ENCODE results near the gene CDKN1B. TPM values are rescaled to one million over a fixed set of nuclear protein-coding genes. Genes with fewer than 3 reads are reported as not detected.
A peak's percentile ranks its signal among the peaks of the same experiment; 100 is the strongest.

The CDKN1B gene
- total RNA-seq, result 32.1 to 37.9 TPM (median 35.9 TPM) in 3 replicates
- long read RNA-seq, partial matches to known transcripts, result 0 of 8 reads
- long read RNA-seq, other reads (novel, unspliced or antisense), result 4 of 8 reads

DNA sequence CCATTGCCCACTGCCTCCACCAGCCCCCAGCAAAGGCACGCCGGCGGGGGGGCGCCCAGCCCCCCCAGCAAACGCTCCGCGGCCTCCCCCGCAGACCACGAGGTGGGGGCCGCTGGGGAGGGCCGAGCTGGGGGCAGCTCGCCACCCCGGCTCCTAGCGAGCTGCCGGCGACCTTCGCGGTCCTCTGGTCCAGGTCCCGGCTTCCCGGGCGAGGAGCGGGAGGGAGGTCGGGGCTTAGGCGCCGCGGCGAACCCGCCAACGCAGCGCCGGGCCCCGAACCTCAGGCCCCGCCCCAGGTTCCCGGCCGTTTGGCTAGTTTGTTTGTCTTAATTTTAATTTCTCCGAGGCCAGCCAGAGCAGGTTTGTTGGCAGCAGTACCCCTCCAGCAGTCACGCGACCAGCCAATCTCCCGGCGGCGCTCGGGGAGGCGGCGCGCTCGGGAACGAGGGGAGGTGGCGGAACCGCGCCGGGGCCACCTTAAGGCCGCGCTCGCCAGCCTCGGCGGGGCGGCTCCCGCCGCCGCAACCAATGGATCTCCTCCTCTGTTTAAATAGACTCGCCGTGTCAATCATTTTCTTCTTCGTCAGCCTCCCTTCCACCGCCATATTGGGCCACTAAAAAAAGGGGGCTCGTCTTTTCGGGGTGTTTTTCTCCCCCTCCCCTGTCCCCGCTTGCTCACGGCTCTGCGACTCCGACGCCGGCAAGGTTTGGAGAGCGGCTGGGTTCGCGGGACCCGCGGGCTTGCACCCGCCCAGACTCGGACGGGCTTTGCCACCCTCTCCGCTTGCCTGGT is at the start of gene CDKN1B:
Gene CDKN1B, plus strand, starts transcription at position 576 of the 793 bp plus-strand sequence. CDS start 472 bp downstream, outside the sequence.
- DNase-seq (ENCODE audit: low spot score), result no peak
- Mint-ChIP-seq H3K27ac (ENCODE audit: unreplicated experiment) (peak within 1 kb of the TSS; percentile 99), H3K4me1 (ENCODE audit: low read depth) (peaks cover 60% of the 10 kb centered on the region), H3K27me3 (ENCODE audit: low read depth) (no peaks in the 10 kb centered on the region), H3K9me3 (ENCODE audit: low read depth) (no peaks in the 10 kb centered on the region), H3K36me3 (ENCODE audit: low read depth) (peaks cover 22% of the 10 kb centered on the region), H3K4me3 (ENCODE audit: unreplicated experiment) (peak within 1 kb of the TSS; percentile 99)
- TF ChIP-seq, protein P1, sequence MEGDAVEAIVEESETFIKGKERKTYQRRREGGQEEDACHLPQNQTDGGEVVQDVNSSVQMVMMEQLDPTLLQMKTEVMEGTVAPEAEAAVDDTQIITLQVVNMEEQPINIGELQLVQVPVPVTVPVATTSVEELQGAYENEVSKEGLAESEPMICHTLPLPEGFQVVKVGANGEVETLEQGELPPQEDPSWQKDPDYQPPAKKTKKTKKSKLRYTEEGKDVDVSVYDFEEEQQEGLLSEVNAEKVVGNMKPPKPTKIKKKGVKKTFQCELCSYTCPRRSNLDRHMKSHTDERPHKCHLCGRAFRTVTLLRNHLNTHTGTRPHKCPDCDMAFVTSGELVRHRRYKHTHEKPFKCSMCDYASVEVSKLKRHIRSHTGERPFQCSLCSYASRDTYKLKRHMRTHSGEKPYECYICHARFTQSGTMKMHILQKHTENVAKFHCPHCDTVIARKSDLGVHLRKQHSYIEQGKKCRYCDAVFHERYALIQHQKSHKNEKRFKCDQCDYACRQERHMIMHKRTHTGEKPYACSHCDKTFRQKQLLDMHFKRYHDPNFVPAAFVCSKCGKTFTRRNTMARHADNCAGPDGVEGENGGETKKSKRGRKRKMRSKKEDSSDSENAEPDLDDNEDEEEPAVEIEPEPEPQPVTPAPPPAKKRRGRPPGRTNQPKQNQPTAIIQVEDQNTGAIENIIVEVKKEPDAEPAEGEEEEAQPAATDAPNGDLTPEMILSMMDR (IDR thresholded peaks at IDR 0.05), result no peak

DNA sequence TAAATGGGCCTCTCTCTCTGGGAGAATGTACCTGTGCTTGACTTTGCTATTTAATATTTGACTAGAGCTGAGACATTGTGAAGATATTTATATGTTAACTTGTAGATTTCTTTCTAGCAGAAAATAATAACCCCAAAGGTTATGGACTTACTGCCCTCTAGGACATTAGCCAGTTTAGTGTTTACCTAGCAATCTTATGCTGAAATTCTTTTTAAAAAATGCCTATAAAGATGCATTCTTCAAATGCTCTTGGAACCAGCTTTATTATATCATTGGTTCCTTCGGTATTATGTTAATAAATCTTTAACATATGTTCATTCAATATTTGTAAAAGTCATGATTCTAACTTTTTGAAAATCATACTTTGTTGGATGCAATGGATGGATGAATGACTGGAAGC is 49.2 kb upstream of the CDKN1B start:
- H3K4me1 Mint-ChIP-seq (ENCODE audit: low read depth), result peaks cover 5% of the 10 kb centered on the region
- TF ChIP-seq, protein P1 (IDR thresholded peaks at IDR 0.05), result no peak
- no peak overlapping the region for H3K4me3 Mint-ChIP-seq (ENCODE audit: unreplicated experiment)
- no peak overlapping the region for H3K27ac Mint-ChIP-seq (ENCODE audit: unreplicated experiment)
- H3K9me3 Mint-ChIP-seq (ENCODE audit: low read depth), result no peaks in the 10 kb centered on the region
- DNase-seq (ENCODE audit: low spot score), result no peak
- H3K27me3 Mint-ChIP-seq (ENCODE audit: low read depth), result no peaks in the 10 kb centered on the region
- no peaks in the 10 kb centered on the region for H3K36me3 Mint-ChIP-seq (ENCODE audit: low read depth)

DNA sequence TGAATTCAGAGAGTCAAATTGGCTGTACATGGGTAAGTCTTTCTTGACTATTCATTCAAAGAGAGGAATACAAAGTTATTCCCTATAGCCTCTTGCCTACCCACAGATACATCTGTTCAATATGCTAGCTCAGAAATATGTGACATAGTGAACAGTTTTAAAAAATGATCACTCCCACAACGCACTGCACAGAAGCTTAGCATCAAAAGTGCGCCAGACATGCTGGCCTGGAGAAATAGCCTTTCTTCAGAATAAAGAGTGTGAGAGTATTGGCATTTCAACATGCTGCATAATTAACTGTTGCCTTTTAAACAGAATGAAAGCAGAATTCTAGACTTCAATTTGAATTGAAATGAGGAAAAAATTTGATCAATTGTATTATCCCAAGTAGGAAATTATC is 48.1 kb upstream of the CDKN1B start:
- H3K36me3 Mint-ChIP-seq (ENCODE audit: low read depth), result no peaks in the 10 kb centered on the region
- DNase-seq (ENCODE audit: low spot score), result no peak
- H3K9me3 Mint-ChIP-seq (ENCODE audit: low read depth), result no peaks in the 10 kb centered on the region
- TF ChIP-seq, protein P1 (IDR thresholded peaks at IDR 0.05), result no peak
- H3K4me3 Mint-ChIP-seq (ENCODE audit: unreplicated experiment), result no peak overlapping the region
- no peak overlapping the region for H3K27ac Mint-ChIP-seq (ENCODE audit: unreplicated experiment)
- H3K27me3 Mint-ChIP-seq (ENCODE audit: low read depth), result no peaks in the 10 kb centered on the region
- H3K4me1 Mint-ChIP-seq (ENCODE audit: low read depth), result peaks cover 5% of the 10 kb centered on the region

DNA sequence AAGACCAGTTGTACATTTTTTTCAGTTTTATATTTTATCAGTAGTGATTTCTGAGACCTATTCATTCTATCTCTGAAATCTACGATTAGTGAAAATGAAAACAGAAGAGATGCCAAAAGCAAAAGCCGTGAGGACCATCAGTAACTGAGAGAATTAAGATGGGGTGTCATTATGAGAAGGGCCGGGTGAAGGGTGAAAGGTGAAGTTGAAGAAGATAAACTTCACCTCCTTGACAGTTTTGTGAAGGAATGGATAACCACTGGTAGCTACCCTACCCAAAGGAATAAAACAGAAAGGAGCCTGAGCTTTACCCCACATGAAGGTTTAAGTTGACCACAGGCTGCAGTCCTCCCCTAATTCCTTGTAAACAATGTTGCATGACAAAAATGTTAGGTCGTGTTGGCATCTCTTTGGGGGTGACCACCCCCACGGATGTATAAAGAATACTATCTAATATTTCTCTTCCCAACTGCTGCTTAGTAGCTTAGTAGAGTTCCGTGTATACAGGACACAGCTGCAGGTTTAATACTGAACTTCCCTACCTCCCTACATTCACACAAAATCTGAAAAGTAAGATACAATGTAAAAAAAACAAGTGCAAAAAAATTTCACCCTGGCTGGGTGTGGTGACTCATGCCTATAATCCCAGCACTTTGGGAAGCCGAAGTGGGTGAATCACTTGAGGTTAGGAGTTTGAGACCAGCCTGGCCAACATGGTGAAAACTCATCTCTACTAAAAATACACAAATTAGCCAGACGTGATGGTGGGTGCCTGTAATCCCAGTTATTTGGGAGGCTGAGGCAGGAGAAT is 45.1 kb upstream of the CDKN1B start:
- Mint-ChIP-seq H3K27ac (ENCODE audit: unreplicated experiment) (no peak overlapping the region), H3K4me3 (ENCODE audit: unreplicated experiment) (no peak overlapping the region), H3K4me1 (ENCODE audit: low read depth) (peaks cover 5% of the 10 kb centered on the region), H3K27me3 (ENCODE audit: low read depth) (no peaks in the 10 kb centered on the region), H3K9me3 (ENCODE audit: low read depth) (no peaks in the 10 kb centered on the region), H3K36me3 (ENCODE audit: low read depth) (no peaks in the 10 kb centered on the region)
- no peak for DNase-seq (ENCODE audit: low spot score)
- TF ChIP-seq, protein P1 (IDR thresholded peaks at IDR 0.05), result no peak

DNA sequence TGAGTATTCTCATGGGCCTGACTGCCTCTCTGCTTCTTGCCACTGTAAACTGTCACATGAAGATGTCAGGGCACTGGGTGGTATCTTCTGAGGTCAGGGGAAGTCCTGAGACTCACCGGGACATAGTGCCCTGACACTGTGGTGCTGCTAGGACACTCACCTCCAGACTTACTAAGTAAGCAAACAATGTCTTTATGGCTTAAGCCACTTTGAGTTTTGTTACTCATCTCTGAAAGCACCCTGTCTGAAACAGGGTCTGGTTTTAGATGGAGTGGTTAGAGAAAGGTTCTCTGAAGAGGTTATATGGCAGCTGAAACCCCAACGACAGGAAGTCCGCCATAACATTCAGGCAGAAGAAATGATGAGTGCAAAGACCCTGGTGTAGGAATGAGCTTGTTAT is 43.9 kb upstream of the CDKN1B start:
- Mint-ChIP-seq H3K4me1 (ENCODE audit: low read depth) (peaks cover 5% of the 10 kb centered on the region), H3K36me3 (ENCODE audit: low read depth) (no peaks in the 10 kb centered on the region), H3K4me3 (ENCODE audit: unreplicated experiment) (no peak overlapping the region), H3K9me3 (ENCODE audit: low read depth) (no peaks in the 10 kb centered on the region), H3K27me3 (ENCODE audit: low read depth) (no peaks in the 10 kb centered on the region), H3K27ac (ENCODE audit: unreplicated experiment) (no peak overlapping the region)
- TF ChIP-seq, protein P1 (IDR thresholded peaks at IDR 0.05), result no peak
- no peak for DNase-seq (ENCODE audit: low spot score)
